ENCODE measurements around the gene SALL1. TPM values are rescaled to one million over a fixed set of nuclear protein-coding genes. Genes with fewer than 3 reads are reported as not detected.

The SALL1 gene
- total RNA-seq, 1 experiment from 2014 or later: not detected

DNA sequence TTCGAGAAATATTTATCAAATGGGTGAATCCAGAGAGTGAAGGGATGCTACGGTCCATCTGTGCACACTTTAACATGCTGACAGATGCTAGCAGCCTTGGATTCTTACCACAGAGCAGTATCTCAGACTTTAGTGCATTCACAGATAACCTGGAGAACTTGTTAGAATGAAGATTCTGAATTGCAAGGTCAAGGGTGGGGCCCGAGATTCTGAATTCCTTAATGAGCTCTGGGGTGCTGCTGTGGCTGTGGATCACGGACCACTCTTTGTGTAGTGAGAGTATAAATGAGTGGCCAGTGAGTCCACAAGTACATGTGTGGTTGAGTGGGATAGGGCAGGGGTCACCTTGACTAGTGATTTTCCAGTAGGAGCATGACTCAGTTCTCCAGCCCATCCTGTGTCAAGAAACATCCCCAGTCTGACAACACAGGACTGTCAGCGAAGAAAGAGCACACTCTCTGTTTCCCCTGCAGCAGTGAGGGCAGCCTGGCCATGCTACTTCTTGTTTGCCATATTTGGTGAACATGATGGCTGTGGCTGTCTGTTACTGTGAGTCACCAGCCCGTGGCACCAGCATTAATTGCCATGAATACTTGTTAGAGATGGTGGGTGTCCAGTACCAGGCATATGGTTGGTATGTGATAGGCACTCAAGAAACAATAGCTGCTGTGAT, 13.0 kb upstream of the SALL1 start:
- Mint-ChIP-seq H3K4me1 (ENCODE audit: insufficient read depth, unreplicated experiment) (peaks cover 18% of the 10 kb centered on the region), H3K9me3 (ENCODE audit: unreplicated experiment) (no peaks in the 10 kb centered on the region), H3K36me3 (ENCODE audit: insufficient read depth, unreplicated experiment) (no peaks in the 10 kb centered on the region), H3K4me3 (ENCODE audit: unreplicated experiment) (no peak overlapping the region), H3K27ac (ENCODE audit: low read depth, unreplicated experiment) (no peak overlapping the region), H3K27me3 (ENCODE audit: insufficient read depth, unreplicated experiment) (no peaks in the 10 kb centered on the region)
- ChIA-PET CTCF (no interaction called here), POLR2A (no interaction called here)
- no peak for DNase-seq (ENCODE audit: unreplicated experiment)
- intact Hi-C loops (cut with micrococcal nuclease): no loop called here
- no TSS peak for BruUV-seq (replicated peaks)
- TF ChIP-seq, protein P1, sequence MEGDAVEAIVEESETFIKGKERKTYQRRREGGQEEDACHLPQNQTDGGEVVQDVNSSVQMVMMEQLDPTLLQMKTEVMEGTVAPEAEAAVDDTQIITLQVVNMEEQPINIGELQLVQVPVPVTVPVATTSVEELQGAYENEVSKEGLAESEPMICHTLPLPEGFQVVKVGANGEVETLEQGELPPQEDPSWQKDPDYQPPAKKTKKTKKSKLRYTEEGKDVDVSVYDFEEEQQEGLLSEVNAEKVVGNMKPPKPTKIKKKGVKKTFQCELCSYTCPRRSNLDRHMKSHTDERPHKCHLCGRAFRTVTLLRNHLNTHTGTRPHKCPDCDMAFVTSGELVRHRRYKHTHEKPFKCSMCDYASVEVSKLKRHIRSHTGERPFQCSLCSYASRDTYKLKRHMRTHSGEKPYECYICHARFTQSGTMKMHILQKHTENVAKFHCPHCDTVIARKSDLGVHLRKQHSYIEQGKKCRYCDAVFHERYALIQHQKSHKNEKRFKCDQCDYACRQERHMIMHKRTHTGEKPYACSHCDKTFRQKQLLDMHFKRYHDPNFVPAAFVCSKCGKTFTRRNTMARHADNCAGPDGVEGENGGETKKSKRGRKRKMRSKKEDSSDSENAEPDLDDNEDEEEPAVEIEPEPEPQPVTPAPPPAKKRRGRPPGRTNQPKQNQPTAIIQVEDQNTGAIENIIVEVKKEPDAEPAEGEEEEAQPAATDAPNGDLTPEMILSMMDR (IDR thresholded peaks at IDR 0.05; ENCODE audit: unreplicated experiment): no peak

DNA sequence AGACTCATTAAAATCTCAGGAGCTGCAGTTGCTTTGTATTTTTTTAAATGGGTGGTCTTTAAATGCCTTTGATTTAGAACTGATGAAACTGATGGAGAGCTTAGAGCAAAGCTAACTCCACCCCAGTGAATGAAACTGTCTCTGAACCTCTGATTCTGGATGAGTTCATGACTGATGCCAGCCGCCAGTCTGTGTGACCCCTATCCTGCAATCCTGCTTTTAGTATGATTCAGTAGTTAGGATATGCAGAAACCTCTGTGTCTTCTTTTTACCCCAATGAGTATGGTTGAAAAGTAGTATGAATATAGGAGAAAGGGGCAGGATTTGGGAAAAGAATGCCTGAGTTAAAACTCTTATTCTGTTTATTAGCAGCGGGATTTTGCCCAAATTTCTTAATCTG, 12.3 kb upstream of the SALL1 start:
- Mint-ChIP-seq H3K27me3 (ENCODE audit: insufficient read depth, unreplicated experiment) (no peaks in the 10 kb centered on the region), H3K4me3 (ENCODE audit: unreplicated experiment) (no peak overlapping the region), H3K27ac (ENCODE audit: low read depth, unreplicated experiment) (no peak overlapping the region), H3K9me3 (ENCODE audit: unreplicated experiment) (no peaks in the 10 kb centered on the region), H3K36me3 (ENCODE audit: insufficient read depth, unreplicated experiment) (no peaks in the 10 kb centered on the region), H3K4me1 (ENCODE audit: insufficient read depth, unreplicated experiment) (peaks cover 18% of the 10 kb centered on the region)
- ChIA-PET CTCF (interaction anchor here (1.2 kb wide), 1 partner anchor 19 kb away, joined by 3 read pairs; no protein-coding TSS in a partner anchor), POLR2A (no interaction called here)
- BruUV-seq (replicated peaks): no TSS peak
- intact Hi-C loops (cut with micrococcal nuclease): no loop called here
- TF ChIP-seq, protein P1 (IDR thresholded peaks at IDR 0.05; ENCODE audit: unreplicated experiment): no peak
- DNase-seq (ENCODE audit: unreplicated experiment): no peak

DNA sequence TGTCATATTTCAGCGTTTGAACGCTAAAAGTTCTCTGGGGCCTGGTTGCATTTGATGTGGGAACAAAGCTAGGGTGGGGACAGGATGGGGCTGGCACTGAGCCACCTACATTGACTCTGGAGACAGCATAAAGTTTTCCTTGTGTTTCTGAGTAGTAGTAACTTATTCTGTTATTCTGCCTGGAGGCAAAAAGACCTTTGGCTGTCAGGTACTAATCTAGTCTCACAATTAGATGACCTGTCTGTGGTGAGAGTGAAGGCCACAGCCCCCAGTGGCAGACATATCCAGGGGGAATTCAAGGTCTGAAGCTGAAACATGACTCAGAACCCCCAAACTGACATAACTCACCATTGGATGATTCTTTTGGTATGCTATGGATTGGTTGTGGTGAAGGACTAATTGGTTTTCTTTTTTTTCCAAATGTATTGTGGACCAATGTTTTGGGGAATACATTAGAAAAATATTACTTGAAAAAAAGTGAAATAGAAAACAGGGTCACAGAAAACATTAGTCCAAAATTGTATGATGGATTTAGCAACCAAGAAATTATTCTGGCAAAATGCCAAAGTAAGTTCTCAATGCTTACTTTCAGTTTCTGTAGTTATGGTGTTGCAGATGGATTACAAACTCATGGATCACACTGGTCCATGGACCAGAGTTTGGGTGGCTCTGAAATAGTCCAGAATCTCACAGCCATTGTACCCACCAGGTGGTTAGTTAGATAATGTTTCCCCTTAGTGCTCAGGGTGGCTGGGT, 10.5 kb upstream of the SALL1 start:
- Mint-ChIP-seq H3K4me3 (ENCODE audit: unreplicated experiment) (no peak overlapping the region), H3K4me1 (ENCODE audit: insufficient read depth, unreplicated experiment) (peaks cover 24% of the 10 kb centered on the region), H3K36me3 (ENCODE audit: insufficient read depth, unreplicated experiment) (no peaks in the 10 kb centered on the region), H3K9me3 (ENCODE audit: unreplicated experiment) (no peaks in the 10 kb centered on the region), H3K27ac (ENCODE audit: low read depth, unreplicated experiment) (no peak overlapping the region), H3K27me3 (ENCODE audit: insufficient read depth, unreplicated experiment) (no peaks in the 10 kb centered on the region)
- ChIA-PET POLR2A (no interaction called here), CTCF (interaction anchor here (1.2 kb wide), 1 partner anchor 18 kb away, joined by 3 read pairs; no protein-coding TSS in a partner anchor)
- TF ChIP-seq, protein P1 (IDR thresholded peaks at IDR 0.05; ENCODE audit: unreplicated experiment): no peak
- intact Hi-C loops (cut with micrococcal nuclease): no loop called here
- DNase-seq (ENCODE audit: unreplicated experiment): no peak
- BruUV-seq (replicated peaks): no TSS peak

- Mint-ChIP-seq H3K27me3 (ENCODE audit: insufficient read depth, unreplicated experiment) (no peaks in the 10 kb centered on the region), H3K4me1 (ENCODE audit: insufficient read depth, unreplicated experiment) (peaks cover 24% of the 10 kb centered on the region), H3K9me3 (ENCODE audit: unreplicated experiment) (no peaks in the 10 kb centered on the region), H3K27ac (ENCODE audit: low read depth, unreplicated experiment) (no peak overlapping the region), H3K4me3 (ENCODE audit: unreplicated experiment) (no peak overlapping the region), H3K36me3 (ENCODE audit: insufficient read depth, unreplicated experiment) (no peaks in the 10 kb centered on the region)
- CTCF ChIA-PET: interaction anchor here (0.7 kb wide), 1 partner anchor 166 kb away, joined by 3 read pairs; no protein-coding TSS in a partner anchor
- TF ChIP-seq, protein P1 (IDR thresholded peaks at IDR 0.05; ENCODE audit: unreplicated experiment): no peak
- intact Hi-C loops (cut with micrococcal nuclease): no loop called here
- BruUV-seq (replicated peaks): no TSS peak
- DNase-seq (ENCODE audit: unreplicated experiment): no peak
- POLR2A ChIA-PET: no interaction called here
Observed at GRCh38 chr16:51159865-51160264, 8.8 kb upstream of the SALL1 start.
